Thymus (tissue), 11 donors: ENCODE measurements around the gene AKAP13. TPM values are rescaled to one million over a fixed set of nuclear protein-coding genes. Genes with fewer than 3 reads are reported as not detected.

Source experiments
- DNase-seq, 9 donors: peaks; one replicate each; pipeline ENCODE4 v3.0.0-alpha.2; 2013; ENCODE audit warnings: low spot score in 9 of 9, low read depth in 6 of 9, missing footprints in 1 of 9
- H3K27ac ChIP-seq, 2 donors: one replicate each; pipeline ENCODE4 v1.5.1; 2013; ENCODE audit warnings: control low read depth in 1 of 2, low read depth in 1 of 2, low read length in 1 of 2, mild to moderate bottlenecking in 1 of 2, moderate library complexity in 1 of 2
- H3K27me3 ChIP-seq, 2 donors: one replicate each; pipeline ENCODE4 v1.5.1; 2013; ENCODE audit warnings: low read length in 1 of 2; ENCODE audit not compliant: control insufficient read depth in 2 of 2, insufficient read depth in 1 of 2
- H3K36me3 ChIP-seq, 2 donors: one replicate each; pipeline ENCODE4 v1.5.1; 2013; ENCODE audit warnings: low read length in 1 of 2, mild to moderate bottlenecking in 1 of 2, moderate library complexity in 1 of 2; ENCODE audit not compliant: control insufficient read depth in 2 of 2, insufficient read depth in 2 of 2
- H3K4me1 ChIP-seq, 2 donors: one replicate each; pipeline ENCODE4 v1.5.1; 2013; ENCODE audit warnings: low read length in 2 of 2; ENCODE audit not compliant: control insufficient read depth in 2 of 2, insufficient read depth in 2 of 2
- H3K4me3 ChIP-seq, 2 donors: one replicate each; pipeline ENCODE4 v1.5.1; 2013; ENCODE audit warnings: low read length in 2 of 2, control low read depth in 1 of 2, mild to moderate bottlenecking in 1 of 2
- H3K9me3 ChIP-seq, 2 donors: one replicate each; pipeline ENCODE4 v1.5.1; 2013; ENCODE audit warnings: low read length in 1 of 2, mild to moderate bottlenecking in 1 of 2; ENCODE audit not compliant: control insufficient read depth in 2 of 2, insufficient read depth in 1 of 2
- WGBS: extraction: QIAGEN DNeasy Blood & Tissue Kit; methylation state at CpG from one replicate; pipeline ENCODE4 v1.1.7; 2013; 5-methylcytosine and 5-hydroxymethylcytosine counted together
- polyA plus RNA-seq: library from polyadenylated mRNA; stranded (reverse); fragments of 200-250 nt; gene quantifications from one replicate; pipeline ENCODE4 v1.2.3, GENCODE V29; 2013
- total RNA-seq: library from RNA; stranded (reverse); fragments of 120-200 nt; gene quantifications from one replicate; pipeline ENCODE4 v1.2.4, GENCODE V29; 2013
- donor health status: healthy.

AKAP13 gene
- total and polyA plus RNA-seq, 2 donors, result 49.8 to 63.8 TPM

DNA sequence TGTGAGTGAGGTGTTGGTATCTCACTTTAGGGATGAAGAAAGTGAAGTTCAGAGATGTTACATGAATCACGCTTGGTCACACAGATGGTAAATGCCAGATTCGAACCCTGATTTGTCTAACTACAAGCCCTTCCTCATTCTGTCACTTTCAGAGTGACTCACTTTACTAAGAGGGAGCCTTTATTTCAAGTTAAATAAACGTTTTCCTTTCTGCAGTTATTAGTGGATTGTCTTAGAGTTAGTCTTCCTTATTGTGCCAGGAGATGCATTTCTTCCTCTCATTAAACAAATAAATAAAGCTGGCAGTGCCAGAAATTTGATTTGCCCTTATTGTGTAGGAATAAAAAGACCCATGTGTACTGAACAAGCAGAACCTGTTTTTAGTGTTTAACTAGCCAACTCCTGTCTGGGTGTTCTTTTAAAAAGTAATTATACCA is 162.5 kb downstream of the AKAP13 start:
- H3K36me3 ChIP-seq, result peaks cover 0 to 2% of the 10 kb centered on the region in 2 donors
- H3K4me3 ChIP-seq, result no peak overlapping the region
- H3K9me3 ChIP-seq, result no peaks in the 10 kb centered on the region
- H3K27ac ChIP-seq, result peak overlapping the region in 1 of 2 donors; percentile 58
- DNase-seq, result no peak
- no peaks in the 10 kb centered on the region for H3K27me3 ChIP-seq
- peaks cover 11 to 15% of the 10 kb centered on the region in 2 donors for H3K4me1 ChIP-seq
- 78% methylated on average over 3 of the region's 3 CpGs for WGBS

DNA sequence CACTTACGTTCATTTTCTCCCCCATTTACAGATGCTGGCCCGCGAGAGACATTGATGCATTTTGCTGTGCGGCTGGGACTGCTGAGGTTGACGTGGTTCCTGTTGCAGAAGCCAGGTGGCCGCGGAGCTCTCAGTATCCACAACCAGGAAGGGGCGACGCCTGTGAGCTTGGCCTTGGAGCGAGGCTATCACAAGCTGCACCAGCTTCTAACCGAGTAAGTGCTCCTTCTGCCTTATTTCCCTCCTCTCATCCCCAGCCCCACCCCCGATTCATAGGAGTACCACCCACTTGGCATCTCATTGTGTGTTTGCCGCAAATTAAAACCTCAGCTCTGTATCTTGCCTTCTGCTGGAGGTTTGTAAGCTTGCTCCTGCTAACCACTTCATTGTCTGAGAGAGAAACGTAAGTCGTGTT is 163.3 kb downstream of the AKAP13 start:
- Histone ChIP-seq H3K27ac (peak overlapping the region; percentile 22 to 58), H3K27me3 (no peaks in the 10 kb centered on the region), H3K36me3 (no peaks in the 10 kb centered on the region), H3K4me1 (peaks cover 11 to 15% of the 10 kb centered on the region in 2 donors), H3K4me3 (peak overlapping the region in 1 of 2 donors; percentile 2), H3K9me3 (no peaks in the 10 kb centered on the region)
- WGBS, result 12% methylated on average over 15 of the region's 15 CpGs
- DNase-seq, result peak; percentile 29 to 82 (median 57)

DNA sequence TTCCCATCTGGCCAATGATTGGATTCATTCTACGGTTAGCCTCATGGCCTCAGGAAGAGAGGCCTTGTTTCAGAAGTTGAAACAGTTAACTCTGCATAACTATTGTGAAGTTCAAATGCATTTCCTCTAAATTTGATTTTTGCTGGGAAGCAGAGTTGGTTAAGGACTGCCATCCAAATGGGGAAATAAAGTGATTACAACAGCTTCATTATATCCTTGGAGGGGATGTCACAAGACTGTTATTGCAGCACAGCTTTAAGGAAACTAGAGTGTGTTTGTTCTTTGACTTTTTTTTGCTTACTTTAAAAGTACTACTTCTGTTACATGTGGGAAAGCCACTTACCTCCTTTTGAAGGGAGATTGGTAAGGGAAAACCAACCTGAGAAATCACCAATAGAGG is 164.8 kb downstream of the AKAP13 start:
- 87% methylated on average over 1 of the region's 1 CpG for WGBS
- peak in 1 of 9 donors; percentile 25 for DNase-seq

DNA sequence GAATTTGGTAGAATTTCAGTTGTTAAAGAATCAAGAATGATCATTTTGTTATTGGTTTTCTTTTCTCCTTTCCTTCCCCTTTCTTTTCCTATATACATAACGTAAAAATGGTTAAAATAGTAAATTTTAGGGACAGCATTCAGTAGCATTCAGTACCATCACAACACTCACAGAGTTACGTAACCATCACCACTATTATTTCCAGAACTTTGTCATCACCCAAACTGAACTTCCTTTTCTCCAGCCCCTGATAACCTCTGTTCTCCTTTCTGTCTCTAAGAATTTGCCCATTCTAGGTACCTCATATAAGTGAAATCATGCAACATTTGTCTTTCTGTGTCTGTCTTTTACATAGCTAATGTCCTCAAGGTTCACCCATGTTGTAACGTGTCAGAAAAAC is 165.3 kb downstream of the AKAP13 start:
- Histone ChIP-seq H3K27ac (no peak overlapping the region), H3K36me3 (peaks cover 0 to 3% of the 10 kb centered on the region in 2 donors), H3K27me3 (no peaks in the 10 kb centered on the region), H3K4me1 (peaks cover 11 to 15% of the 10 kb centered on the region in 2 donors), H3K4me3 (no peak overlapping the region), H3K9me3 (no peaks in the 10 kb centered on the region)
- WGBS, result 94% methylated on average over 3 of the region's 3 CpGs
- no peak for DNase-seq

More for the DNA sequence above, 164.8 kb downstream of the AKAP13 start:
- H3K27me3 ChIP-seq, result no peaks in the 10 kb centered on the region
- H3K9me3 ChIP-seq, result no peaks in the 10 kb centered on the region
- H3K4me3 ChIP-seq, result no peak overlapping the region
- peaks cover 0 to 2% of the 10 kb centered on the region in 2 donors for H3K36me3 ChIP-seq
- peak overlapping the region; percentile 4 to 70 for H3K27ac ChIP-seq
- H3K4me1 ChIP-seq, result peaks cover 11 to 15% of the 10 kb centered on the region in 2 donors

DNA sequence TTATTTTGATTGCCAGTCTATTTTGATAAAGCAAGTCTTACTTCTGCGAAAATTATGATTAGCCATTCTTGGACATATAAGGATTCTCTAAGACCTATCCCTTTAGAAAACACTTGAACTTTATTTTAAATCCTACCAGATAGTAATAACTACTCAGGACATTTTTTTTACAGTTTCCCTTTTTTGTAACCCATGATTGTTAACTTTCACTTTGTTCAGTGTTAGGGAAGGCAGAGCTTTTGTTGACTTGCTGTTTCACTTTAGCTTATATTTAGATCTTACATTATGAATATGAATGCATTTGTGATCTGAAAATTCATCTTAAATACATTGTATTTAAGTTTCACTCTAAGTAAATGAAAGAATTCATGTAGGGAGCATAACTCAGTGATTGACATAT is 167.0 kb downstream of the AKAP13 start:
- no peak for DNase-seq
- Histone ChIP-seq H3K4me1 (peaks cover 11 to 14% of the 10 kb centered on the region in 2 donors), H3K9me3 (no peaks in the 10 kb centered on the region), H3K4me3 (no peak overlapping the region), H3K36me3 (peaks cover 0 to 3% of the 10 kb centered on the region in 2 donors), H3K27me3 (no peaks in the 10 kb centered on the region), H3K27ac (no peak overlapping the region)
- 93% methylated on average over 1 of the region's 1 CpG for WGBS

DNA sequence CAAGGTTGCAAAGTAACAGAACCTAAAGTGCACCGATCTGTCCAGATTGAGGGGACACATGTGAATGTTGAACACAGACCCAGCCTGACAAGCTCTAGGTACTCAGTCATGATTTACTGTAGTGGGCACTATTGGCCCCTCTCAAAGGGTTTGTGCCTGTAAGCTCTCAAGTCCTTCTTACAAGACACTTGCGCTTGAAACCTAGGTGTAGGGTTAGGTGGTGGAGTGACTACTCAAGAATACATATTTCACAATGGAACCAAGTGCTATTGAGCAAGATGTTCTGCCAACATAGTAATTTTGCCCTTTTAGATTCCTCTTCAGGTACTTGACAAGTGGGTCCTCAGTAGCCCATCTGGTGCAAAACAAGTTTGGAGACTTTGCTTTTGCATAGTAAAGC is 169.9 kb downstream of the AKAP13 start:
- no peaks in the 10 kb centered on the region for H3K27me3 ChIP-seq
- H3K4me1 ChIP-seq, result peaks cover 0 to 1% of the 10 kb centered on the region in 2 donors
- no peak overlapping the region for H3K4me3 ChIP-seq
- DNase-seq, result no peak
- H3K27ac ChIP-seq, result no peak overlapping the region
- WGBS, result 65% methylated on average over 2 of the region's 2 CpGs
- H3K9me3 ChIP-seq, result no peaks in the 10 kb centered on the region
- peaks cover 0 to 3% of the 10 kb centered on the region in 2 donors for H3K36me3 ChIP-seq

DNA sequence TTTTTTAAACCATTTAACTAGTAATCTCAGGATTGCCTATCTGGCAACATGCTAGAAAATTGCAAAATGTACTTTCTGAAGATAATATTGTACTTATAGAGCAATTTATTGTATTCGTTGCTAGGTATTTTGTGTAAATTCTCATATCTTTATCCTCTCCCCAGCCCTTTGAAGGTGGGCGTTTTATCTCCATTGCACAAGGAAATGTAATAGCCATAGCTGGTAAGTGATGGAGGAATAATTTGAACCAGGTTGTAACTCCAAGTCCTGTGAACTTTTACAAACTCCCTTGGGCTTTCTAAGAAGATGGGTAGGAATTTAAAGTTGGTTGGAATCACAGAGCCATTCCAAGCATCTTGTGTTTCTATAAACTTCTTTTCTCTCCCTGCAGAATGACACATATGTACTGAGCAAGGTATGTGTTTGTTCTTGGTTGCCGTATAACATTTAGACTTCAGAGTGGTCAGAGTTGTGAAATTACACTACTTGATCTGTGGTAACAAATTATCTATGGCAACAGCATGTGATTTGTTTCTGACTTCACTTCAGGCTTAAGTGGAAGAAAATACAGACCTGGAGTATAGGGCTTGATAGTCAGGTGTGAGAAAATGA is 170.9 kb downstream of the AKAP13 start:
- Histone ChIP-seq H3K36me3 (peaks cover 0 to 3% of the 10 kb centered on the region in 2 donors), H3K4me1 (peaks cover 0 to under 1% of the 10 kb centered on the region in 2 donors), H3K4me3 (no peak overlapping the region), H3K27me3 (no peaks in the 10 kb centered on the region), H3K27ac (no peak overlapping the region), H3K9me3 (no peaks in the 10 kb centered on the region)
- no peak for DNase-seq
- WGBS, result over 99% methylated on average over 3 of the region's 3 CpGs

DNA sequence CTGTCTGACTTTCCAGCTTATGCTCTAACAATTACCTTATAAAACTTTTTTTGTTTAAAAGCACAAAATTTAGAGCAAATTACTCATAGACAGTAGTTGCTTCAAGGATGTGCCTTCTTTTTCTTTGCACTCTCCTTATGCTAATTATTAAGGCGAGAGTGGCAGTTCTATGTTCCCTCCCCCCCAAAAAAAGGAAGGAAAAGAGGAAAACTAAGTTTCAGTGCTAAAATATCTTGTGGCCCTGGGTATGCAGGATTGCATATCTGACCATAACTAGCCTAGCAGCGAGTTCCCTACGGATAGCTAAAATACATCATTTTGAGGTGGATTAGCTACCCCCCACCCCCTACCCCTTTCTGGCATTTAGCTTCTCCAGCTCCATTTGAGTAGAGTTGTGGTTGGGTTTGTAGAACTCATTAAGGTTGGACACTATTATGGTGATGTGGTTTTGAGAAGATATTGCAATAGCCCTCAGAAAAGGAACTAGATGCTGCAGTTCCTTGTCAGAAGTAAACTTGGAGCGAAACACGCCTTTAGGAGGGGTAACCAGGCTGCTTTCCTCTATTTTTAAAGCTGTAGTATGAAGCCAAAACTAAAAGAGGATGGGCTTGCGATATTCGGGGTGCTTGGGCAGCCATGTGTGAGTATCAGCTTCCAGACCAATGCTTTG is 174.6 kb downstream of the AKAP13 start:
- Histone ChIP-seq H3K27ac (no peak overlapping the region), H3K4me1 (peaks cover 5 to 8% of the 10 kb centered on the region in 2 donors), H3K9me3 (no peaks in the 10 kb centered on the region), H3K27me3 (no peaks in the 10 kb centered on the region), H3K36me3 (peaks cover 0 to 3% of the 10 kb centered on the region in 2 donors), H3K4me3 (no peak overlapping the region)
- no peak for DNase-seq
- WGBS, result 58% methylated on average over 7 of the region's 7 CpGs

DNA sequence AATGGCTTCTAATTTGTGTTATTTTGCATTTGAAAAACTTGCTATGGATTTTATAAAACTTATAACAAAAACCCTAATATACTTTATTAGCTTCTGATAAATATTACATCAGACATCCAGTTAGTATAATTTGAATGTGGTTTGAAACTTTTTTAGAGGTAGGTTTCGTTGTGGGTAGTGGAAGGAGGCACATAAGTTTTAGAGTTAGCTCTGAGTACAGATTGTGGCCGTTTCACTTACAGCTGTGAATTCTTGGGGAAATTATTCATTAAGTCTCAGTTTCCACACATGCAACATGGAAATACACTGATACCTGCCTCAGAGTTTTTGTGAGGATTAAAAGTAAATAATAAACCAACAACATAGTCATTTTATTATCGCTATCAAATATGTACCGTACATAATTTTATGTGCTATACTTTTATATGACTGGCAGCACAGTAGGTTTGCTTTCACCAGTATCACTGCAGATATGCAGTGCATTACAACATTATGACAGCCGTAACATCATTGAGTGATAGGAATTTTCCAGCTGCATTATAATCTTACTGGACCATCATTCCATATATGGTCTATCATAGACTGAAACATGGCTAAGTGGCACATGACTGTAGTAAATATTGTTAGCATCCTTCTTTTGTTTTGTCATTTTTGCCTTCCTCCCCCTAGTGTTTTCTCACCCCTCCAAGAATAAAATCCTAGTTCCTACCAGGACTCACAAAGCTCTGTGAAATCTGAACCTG is 175.6 kb downstream of the AKAP13 start:
- Histone ChIP-seq H3K9me3 (no peaks in the 10 kb centered on the region), H3K36me3 (no peaks in the 10 kb centered on the region), H3K27ac (no peak overlapping the region), H3K27me3 (no peaks in the 10 kb centered on the region), H3K4me1 (peaks cover 5 to 8% of the 10 kb centered on the region in 2 donors), H3K4me3 (no peak overlapping the region)
- WGBS, result 93% methylated on average over 5 of the region's 5 CpGs
- DNase-seq, result no peak
